GM23248 (cell line): ENCODE measurements around the gene RBM10. TPM values are rescaled to one million over a fixed set of nuclear protein-coding genes. Genes with fewer than 3 reads are reported as not detected.

ENCODE experiments used
- DNase-seq: peaks from one replicate; pipeline ENCODE4 v3.0.0-alpha.2; 2015
- H2AFZ ChIP-seq: fragments of 200-600 bp; sonication (generic); 2 replicates; pipeline ENCODE4 v1.6.1; 2016; ENCODE audit warnings: antibody characterized with exemption
- H3F3A ChIP-seq: fragments of 200-600 bp; sonication (generic); 2 replicates; pipeline ENCODE4 v1.6.1; 2016; ENCODE audit warnings: mild to moderate bottlenecking, antibody characterized with exemption, mixed run types; ENCODE audit not compliant: insufficient read depth
- H3K27ac ChIP-seq: fragments of 200-600 bp; sonication (generic); 2 replicates; pipeline ENCODE4 v1.5.1; 2016; ENCODE audit warnings: mild to moderate bottlenecking
- H3K27me3 ChIP-seq: fragments of 200-600 bp; sonication (generic); replicated peaks from 2 replicates; pipeline ENCODE4 v1.6.1; 2016; ENCODE audit warnings: mild to moderate bottlenecking; ENCODE audit not compliant: insufficient read depth
- H3K36me3 ChIP-seq: fragments of 200-600 bp; sonication (generic); 2 replicates; pipeline ENCODE4 v1.6.1; 2016; ENCODE audit warnings: low read depth, mild to moderate bottlenecking
- H3K4me1 ChIP-seq: fragments of 200-600 bp; sonication (generic); 2 replicates; pipeline ENCODE4 v1.6.1; 2016; ENCODE audit warnings: mild to moderate bottlenecking; ENCODE audit not compliant: insufficient read depth
- H3K4me2 ChIP-seq: fragments of 200-600 bp; sonication (generic); one replicate; pipeline ENCODE4 v1.6.1; 2016; ENCODE audit warnings: mild to moderate bottlenecking; ENCODE audit not compliant: unreplicated experiment
- H3K4me3 ChIP-seq: fragments of 200-600 bp; sonication (generic); 2 replicates; pipeline ENCODE4 v1.5.1; 2016; ENCODE audit warnings: mild to moderate bottlenecking
- H3K79me2 ChIP-seq: fragments of 200-600 bp; sonication (generic); 2 replicates; pipeline ENCODE4 v1.6.1; 2016; ENCODE audit warnings: mild to moderate bottlenecking; ENCODE audit not compliant: insufficient read depth
- H3K9ac ChIP-seq: fragments of 200-600 bp; sonication (generic); 2 replicates; pipeline ENCODE4 v1.6.1; 2016; ENCODE audit warnings: mild to moderate bottlenecking
- H3K9me2 ChIP-seq: fragments of 200-600 bp; sonication (generic); 2 replicates; pipeline ENCODE4 v1.6.1; 2016; ENCODE audit warnings: mixed run types, mild to moderate bottlenecking, moderate library complexity; ENCODE audit not compliant: insufficient read depth
- H3K9me3 ChIP-seq: fragments of 200-600 bp; sonication (generic); one replicate; pipeline ENCODE4 v1.6.1; 2017; ENCODE audit warnings: low read depth
- H4K20me1 ChIP-seq: fragments of 200-600 bp; sonication (generic); 2 replicates; pipeline ENCODE4 v1.6.0; 2016; ENCODE audit not compliant: insufficient read depth
- EZH2 ChIP-seq: fragments of 200-600 bp; sonication (generic); IDR thresholded peaks from 2 replicates; pipeline ENCODE4 v1.6.1; 2018; ENCODE audit warnings: antibody characterized with exemption, mild to moderate bottlenecking; ENCODE audit not compliant: insufficient read depth, poor library complexity, severe bottlenecking
- EZH2phosphoT487 ChIP-seq: fragments of 200-600 bp; sonication (generic); IDR thresholded peaks from 2 replicates; pipeline ENCODE4 v1.6.1; 2018; ENCODE audit warnings: antibody characterized with exemption, moderate library complexity, mild to moderate bottlenecking, low read depth; ENCODE audit not compliant: insufficient read depth
- WGBS, 2 experiments: methylation state at CpG; one replicate each; pipeline ENCODE4 v1.1.6; 2015 to 2017; ENCODE audit warnings: low lambda C conversion rate in 2 of 2, low coverage in 1 of 2; ENCODE audit errors: missing lambda C conversion rate in 2 of 2; 5-methylcytosine and 5-hydroxymethylcytosine counted together
- in situ Hi-C: fragments of 300-500 bp; cut with MboI; formaldehyde crosslinking; loops from 2 replicates; pipeline ENCODE4 v1.15.0; 2020
- polyA plus RNA-seq: library from polyadenylated mRNA; unstranded; fragments of >200 nt; fragmentation: Nextera tagmentation; extraction: Ambion mirVana; gene quantifications from 2 replicates; pipeline ENCODE4 v1.2.1, GENCODE V29; 2016
- total RNA-seq: library from RNA; depleted of rRNA; stranded (reverse); fragments of >200 nt; shearing (Covaris generic); gene quantifications from 2 replicates; pipeline ENCODE4 v1.2.3, GENCODE V29; 2014

The RBM10 gene
- total and polyA plus RNA-seq, 2 experiments from 2014 or later: 30.6 to 40.1 TPM

DNA sequence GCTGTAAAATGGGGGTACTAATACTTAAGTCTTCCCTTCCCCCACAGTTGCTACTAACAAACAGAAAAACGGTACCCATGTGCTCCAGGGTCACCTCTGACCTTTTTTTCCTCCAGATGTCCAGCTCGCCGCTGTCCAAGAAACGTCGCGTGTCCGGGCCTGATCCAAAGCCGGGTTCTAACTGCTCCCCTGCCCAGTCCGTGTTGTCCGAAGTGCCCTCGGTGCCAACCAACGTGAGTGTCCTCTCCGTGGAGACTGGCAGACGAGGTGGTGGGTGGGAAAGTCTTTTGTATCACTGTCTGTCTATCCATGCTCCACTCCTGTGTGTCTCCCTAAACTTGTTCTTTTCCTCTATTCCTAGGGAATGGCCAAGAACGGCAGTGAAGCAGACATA, 53.7 kb downstream of the RBM10 start:
- Histone ChIP-seq H3K79me2 (peaks cover 79% of the 10 kb centered on the region), H3K27ac (no peak overlapping the region; the same call in 1 of the 2 replicates), H3K36me3 (peaks cover 10% of the 10 kb centered on the region; the same call in 1 of the 2 replicates), H3K9me3 (no peaks in the 10 kb centered on the region), H3K4me1 (peaks cover 29% of the 10 kb centered on the region), H3K4me3 (no peak overlapping the region), H3K9me2 (no peaks in the 10 kb centered on the region), H3K9ac (no peak overlapping the region), H2AFZ (no peak overlapping the region), H3K27me3 (no peaks in the 10 kb centered on the region), H4K20me1 (no peaks in the 10 kb centered on the region), H3K4me2 (no peak overlapping the region), H3F3A (no peaks in the 10 kb centered on the region; the same call in 1 of the 2 replicates)
- TF ChIP-seq EZH2: no peak
- no peak for TF ChIP-seq EZH2phosphoT487
- no peak for DNase-seq
- in situ Hi-C loops: no loop called here
- WGBS, 2 experiments: 78 to 79% methylated on average over 13 to 15 of the region's 15 CpGs

DNA sequence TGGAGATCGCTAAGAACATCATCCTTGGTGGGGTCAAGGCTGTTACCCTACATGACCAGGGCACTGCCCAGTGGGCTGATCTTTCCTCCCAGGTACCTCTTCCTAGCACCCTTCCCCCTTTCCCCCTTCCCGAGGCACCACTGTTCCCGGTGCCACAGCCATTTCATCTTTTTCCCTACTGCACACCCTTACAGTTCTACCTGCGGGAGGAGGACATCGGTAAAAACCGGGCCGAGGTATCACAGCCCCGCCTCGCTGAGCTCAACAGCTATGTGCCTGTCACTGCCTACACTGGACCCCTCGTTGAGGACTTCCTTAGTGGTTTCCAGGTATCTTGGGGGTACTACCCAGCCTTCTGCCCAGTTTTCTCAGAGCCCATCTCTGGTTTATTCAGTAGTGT, 54.3 kb downstream of the RBM10 start:
- Histone ChIP-seq H3K9me3 (no peaks in the 10 kb centered on the region), H3K27me3 (no peaks in the 10 kb centered on the region), H3K9me2 (no peaks in the 10 kb centered on the region), H3K27ac (no peak overlapping the region), H3K4me1 (peaks cover 29% of the 10 kb centered on the region), H3K36me3 (peaks cover 10% of the 10 kb centered on the region; the same call in 1 of the 2 replicates), H3K79me2 (peaks cover 75% of the 10 kb centered on the region), H3F3A (no peaks in the 10 kb centered on the region; the same call in 1 of the 2 replicates), H2AFZ (no peak overlapping the region), H4K20me1 (no peaks in the 10 kb centered on the region), H3K4me2 (no peak overlapping the region), H3K4me3 (no peak overlapping the region), H3K9ac (no peak overlapping the region)
- TF ChIP-seq EZH2phosphoT487: no peak
- no peak for TF ChIP-seq EZH2
- WGBS, 2 experiments: 80 to 84% methylated on average over 7 to 10 of the region's 10 CpGs
- no peak for DNase-seq
- in situ Hi-C loops: no loop called here

DNA sequence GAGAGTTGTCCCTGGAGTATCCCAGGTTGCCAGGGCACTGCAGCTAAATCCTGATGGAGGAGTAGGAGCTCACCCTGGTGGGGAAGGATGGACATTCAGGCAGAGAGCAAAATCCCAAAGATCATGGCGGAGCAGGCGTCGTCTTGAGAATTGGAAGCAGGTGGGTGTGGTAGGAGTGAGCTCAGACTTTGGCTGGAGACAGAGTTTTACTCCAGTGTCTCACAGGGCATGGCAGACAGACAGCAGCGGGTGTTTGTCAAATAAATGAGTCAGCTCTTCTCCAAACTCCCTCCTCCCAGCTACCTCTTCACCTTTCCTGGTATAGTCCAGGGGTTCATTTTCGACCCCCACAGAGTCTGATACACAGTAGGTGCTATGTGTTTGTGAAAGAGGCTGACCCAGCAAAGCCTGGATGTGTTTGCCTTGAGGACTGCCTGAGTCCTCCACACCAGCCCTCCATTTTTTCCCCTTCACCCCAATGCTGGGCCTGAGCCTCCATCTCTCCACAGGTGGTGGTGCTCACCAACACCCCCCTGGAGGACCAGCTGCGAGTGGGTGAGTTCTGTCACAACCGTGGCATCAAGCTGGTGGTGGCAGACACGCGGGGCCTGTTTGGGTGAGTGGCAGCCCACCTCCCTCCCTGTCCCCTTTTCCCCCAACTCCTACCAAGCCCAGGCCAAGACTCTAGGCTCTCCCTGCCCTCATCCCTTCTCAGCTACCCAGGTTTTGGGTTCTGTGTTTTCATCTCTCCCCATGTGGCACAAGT, 55.5 kb downstream of the RBM10 start:
- Histone ChIP-seq H3K9me3 (no peaks in the 10 kb centered on the region), H3K9me2 (no peaks in the 10 kb centered on the region), H3K27me3 (no peaks in the 10 kb centered on the region), H3K4me1 (peaks cover 26% of the 10 kb centered on the region), H2AFZ (no peak overlapping the region), H3K79me2 (peaks cover 75% of the 10 kb centered on the region), H3K4me3 (no peak overlapping the region), H3K9ac (peak overlapping the region; percentile 50), H3F3A (no peaks in the 10 kb centered on the region; the same call in 1 of the 2 replicates), H3K4me2 (no peak overlapping the region), H3K36me3 (peaks cover 10% of the 10 kb centered on the region; the same call in 1 of the 2 replicates), H4K20me1 (no peaks in the 10 kb centered on the region), H3K27ac (peak overlapping the region; percentile 75)
- TF ChIP-seq EZH2phosphoT487: no peak
- no peak for TF ChIP-seq EZH2
- in situ Hi-C loops: loop anchor here (25.0 kb wide), 1 partner anchor 187 kb away; no protein-coding TSS in a partner anchor
- DNase-seq: peak; percentile 93
- WGBS, 2 experiments: 2 to 27% methylated on average over 5 to 9 of the region's 9 CpGs

DNA sequence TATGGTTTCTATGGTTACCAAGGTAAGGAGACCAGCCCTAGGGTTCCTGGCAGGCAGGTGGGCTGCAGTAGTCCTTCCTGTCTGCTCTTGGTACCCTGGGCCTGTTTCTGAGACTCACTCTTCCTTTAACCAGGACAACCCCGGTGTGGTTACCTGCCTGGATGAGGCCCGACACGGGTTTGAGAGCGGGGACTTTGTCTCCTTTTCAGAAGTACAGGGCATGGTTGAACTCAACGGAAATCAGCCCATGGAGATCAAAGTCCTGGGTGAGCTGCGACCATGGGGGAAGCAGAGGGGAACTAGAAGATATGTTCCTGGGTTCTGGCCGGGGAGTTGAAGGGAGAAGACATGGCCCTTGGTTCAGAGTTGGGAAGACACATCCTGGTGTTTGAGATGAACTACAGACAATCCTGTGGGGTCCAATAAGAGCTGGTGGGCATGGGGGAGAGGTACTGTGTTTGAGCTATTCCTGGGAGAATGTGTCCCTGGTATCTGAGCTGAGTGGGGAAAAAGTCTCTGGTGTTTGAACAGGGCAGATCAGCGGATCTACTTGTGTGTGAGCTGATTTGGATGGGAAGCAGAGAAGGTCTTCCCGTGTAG, 56.4 kb downstream of the RBM10 start:
- peak overlapping the region; percentile 75 for H3K27ac ChIP-seq
- in situ Hi-C loops: loop anchor here (25.0 kb wide), 1 partner anchor 186 kb away; no protein-coding TSS in a partner anchor

More for the DNA sequence above, 56.4 kb downstream of the RBM10 start:
- H3K4me2 ChIP-seq: no peak overlapping the region
- H3K36me3 ChIP-seq: peaks cover 10% of the 10 kb centered on the region; the same call in 1 of the 2 replicates
- no peaks in the 10 kb centered on the region for H3K9me2 ChIP-seq
- no peaks in the 10 kb centered on the region; the same call in 1 of the 2 replicates for H3F3A ChIP-seq
- H3K9ac ChIP-seq: peak overlapping the region; percentile 50; the same call in 1 of the 2 replicates
- no peak for DNase-seq
- no peak overlapping the region for H2AFZ ChIP-seq
- no peaks in the 10 kb centered on the region for H3K9me3 ChIP-seq
- no peaks in the 10 kb centered on the region for H3K27me3 ChIP-seq
- H4K20me1 ChIP-seq: no peaks in the 10 kb centered on the region
- H3K79me2 ChIP-seq: peaks cover 67% of the 10 kb centered on the region
- TF ChIP-seq EZH2 (no peak), EZH2phosphoT487 (no peak)
- H3K4me3 ChIP-seq: no peak overlapping the region
- 75 to 87% methylated on average over 8 of the region's 9 CpGs for WGBS, 2 experiments
- H3K4me1 ChIP-seq: peaks cover 17% of the 10 kb centered on the region
